ENCODE data around the gene MYCL. TPM values are rescaled to one million over a fixed set of nuclear protein-coding genes. Genes with fewer than 3 reads are reported as not detected.
A peak's percentile ranks its signal among the peaks of the same experiment; 100 is the strongest.

Gene MYCL
- total RNA-seq, 1 experiment from 2014 or later = 31.0 TPM

DNA sequence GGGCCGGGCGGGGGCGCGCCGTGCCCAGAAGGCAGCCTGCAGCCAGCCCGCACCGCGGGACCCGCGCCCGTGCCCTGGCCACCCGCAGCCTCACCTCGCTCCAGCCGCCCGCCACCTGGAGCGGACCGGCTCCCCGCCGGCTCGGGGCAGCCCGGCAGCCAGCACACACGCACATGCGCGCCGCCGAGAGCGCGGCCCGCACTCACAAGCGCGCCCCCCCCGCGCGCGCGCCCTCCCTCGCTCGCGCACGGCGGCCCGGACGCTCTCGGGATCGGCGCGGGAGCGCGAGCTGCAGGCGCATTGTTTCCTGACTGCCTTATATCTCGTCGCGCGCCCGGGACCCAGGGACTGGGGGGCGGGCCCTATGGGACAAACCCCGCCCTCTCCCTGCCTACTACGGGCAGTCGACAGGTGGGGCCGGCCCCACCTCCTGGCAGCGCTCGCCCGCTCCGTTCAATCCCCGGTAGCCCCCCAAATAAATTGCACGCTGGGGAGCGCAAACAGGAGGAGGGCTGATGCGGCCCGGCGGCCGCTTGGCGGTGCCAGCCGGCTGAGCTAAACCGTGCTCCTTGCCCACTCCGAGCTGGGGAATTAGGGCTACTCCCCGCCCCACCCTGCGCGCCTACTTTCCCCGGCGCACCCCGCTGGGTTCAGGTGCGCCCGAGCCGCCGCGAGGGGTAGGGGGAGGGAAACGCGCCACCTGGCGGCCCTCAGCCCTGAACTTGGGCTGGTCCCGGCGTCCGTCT, at the start of gene MYCL (continued):
- TF ChIP-seq, protein P1, sequence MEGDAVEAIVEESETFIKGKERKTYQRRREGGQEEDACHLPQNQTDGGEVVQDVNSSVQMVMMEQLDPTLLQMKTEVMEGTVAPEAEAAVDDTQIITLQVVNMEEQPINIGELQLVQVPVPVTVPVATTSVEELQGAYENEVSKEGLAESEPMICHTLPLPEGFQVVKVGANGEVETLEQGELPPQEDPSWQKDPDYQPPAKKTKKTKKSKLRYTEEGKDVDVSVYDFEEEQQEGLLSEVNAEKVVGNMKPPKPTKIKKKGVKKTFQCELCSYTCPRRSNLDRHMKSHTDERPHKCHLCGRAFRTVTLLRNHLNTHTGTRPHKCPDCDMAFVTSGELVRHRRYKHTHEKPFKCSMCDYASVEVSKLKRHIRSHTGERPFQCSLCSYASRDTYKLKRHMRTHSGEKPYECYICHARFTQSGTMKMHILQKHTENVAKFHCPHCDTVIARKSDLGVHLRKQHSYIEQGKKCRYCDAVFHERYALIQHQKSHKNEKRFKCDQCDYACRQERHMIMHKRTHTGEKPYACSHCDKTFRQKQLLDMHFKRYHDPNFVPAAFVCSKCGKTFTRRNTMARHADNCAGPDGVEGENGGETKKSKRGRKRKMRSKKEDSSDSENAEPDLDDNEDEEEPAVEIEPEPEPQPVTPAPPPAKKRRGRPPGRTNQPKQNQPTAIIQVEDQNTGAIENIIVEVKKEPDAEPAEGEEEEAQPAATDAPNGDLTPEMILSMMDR (IDR thresholded peaks at IDR 0.05) = peak; percentile 56
- TF ChIP-seq, protein P2, sequence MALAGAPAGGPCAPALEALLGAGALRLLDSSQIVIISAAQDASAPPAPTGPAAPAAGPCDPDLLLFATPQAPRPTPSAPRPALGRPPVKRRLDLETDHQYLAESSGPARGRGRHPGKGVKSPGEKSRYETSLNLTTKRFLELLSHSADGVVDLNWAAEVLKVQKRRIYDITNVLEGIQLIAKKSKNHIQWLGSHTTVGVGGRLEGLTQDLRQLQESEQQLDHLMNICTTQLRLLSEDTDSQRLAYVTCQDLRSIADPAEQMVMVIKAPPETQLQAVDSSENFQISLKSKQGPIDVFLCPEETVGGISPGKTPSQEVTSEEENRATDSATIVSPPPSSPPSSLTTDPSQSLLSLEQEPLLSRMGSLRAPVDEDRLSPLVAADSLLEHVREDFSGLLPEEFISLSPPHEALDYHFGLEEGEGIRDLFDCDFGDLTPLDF (CRISPR knock-in tag; IDR thresholded peaks at IDR 0.05) = no peak
- TF ChIP-seq JAZF1 (CRISPR knock-in tag; IDR thresholded peaks at IDR 0.05) (no peak), FOXJ3 (CRISPR knock-in tag; IDR thresholded peaks at IDR 0.05; ENCODE audit: borderline replicate concordance) (no peak), NR3C1 (CRISPR knock-in tag; conservative IDR thresholded peaks at IDR 0.05; ENCODE audit: low read depth) (no peak), SP1 (CRISPR knock-in tag; conservative IDR thresholded peaks at IDR 0.05) (peak; percentile 86), TEAD1 (CRISPR knock-in tag; IDR thresholded peaks at IDR 0.05) (0 out of 2 replicates have a peak, but pooled peaks have one; percentile 12), PRRX2 (CRISPR knock-in tag; IDR thresholded peaks at IDR 0.05) (peak; percentile 85; the same call in 1 of the 2 replicates), ZNF396 (CRISPR knock-in tag; IDR thresholded peaks at IDR 0.05; ENCODE audit: borderline replicate concordance) (no peak), ATF1 (CRISPR knock-in tag; IDR thresholded peaks at IDR 0.05) (no peak), RORB (CRISPR knock-in tag; IDR thresholded peaks at IDR 0.05) (no peak), RELA (CRISPR knock-in tag; IDR thresholded peaks at IDR 0.05; ENCODE audit: borderline replicate concordance) (no peak), ZNF263 (CRISPR knock-in tag; IDR thresholded peaks at IDR 0.05; ENCODE audit: low read depth) (no peak), OVOL2 (CRISPR knock-in tag; IDR thresholded peaks at IDR 0.05; ENCODE audit: borderline replicate concordance) (no peak), ESRRA (CRISPR knock-in tag; IDR thresholded peaks at IDR 0.05; ENCODE audit: borderline replicate concordance) (0 out of 2 replicates have a peak, but pooled peaks have one; percentile 21), CREM (CRISPR knock-in tag; IDR thresholded peaks at IDR 0.05) (peak; percentile 25), CBFB (CRISPR knock-in tag; IDR thresholded peaks at IDR 0.05; ENCODE audit: low read depth) (peak; percentile 29; the same call in 1 of the 2 replicates), ZNF416 (CRISPR knock-in tag; IDR thresholded peaks at IDR 0.05) (peak; percentile 55), SMAD3 (CRISPR knock-in tag; IDR thresholded peaks at IDR 0.05; ENCODE audit: borderline replicate concordance) (no peak), ZNF121 (CRISPR knock-in tag; IDR thresholded peaks at IDR 0.05) (no peak), GRHL2 (CRISPR knock-in tag; IDR thresholded peaks at IDR 0.05; ENCODE audit: insufficient replicate concordance, severe bottlenecking) (no peak), NFATC4 (CRISPR knock-in tag; IDR thresholded peaks at IDR 0.05) (no peak), ZNF317 (CRISPR knock-in tag; IDR thresholded peaks at IDR 0.05; ENCODE audit: borderline replicate concordance, low read depth) (no peak), IRF2 (CRISPR knock-in tag; IDR thresholded peaks at IDR 0.05; ENCODE audit: borderline replicate concordance, low read depth) (no peak)
- TF ChIP-seq, protein P3, sequence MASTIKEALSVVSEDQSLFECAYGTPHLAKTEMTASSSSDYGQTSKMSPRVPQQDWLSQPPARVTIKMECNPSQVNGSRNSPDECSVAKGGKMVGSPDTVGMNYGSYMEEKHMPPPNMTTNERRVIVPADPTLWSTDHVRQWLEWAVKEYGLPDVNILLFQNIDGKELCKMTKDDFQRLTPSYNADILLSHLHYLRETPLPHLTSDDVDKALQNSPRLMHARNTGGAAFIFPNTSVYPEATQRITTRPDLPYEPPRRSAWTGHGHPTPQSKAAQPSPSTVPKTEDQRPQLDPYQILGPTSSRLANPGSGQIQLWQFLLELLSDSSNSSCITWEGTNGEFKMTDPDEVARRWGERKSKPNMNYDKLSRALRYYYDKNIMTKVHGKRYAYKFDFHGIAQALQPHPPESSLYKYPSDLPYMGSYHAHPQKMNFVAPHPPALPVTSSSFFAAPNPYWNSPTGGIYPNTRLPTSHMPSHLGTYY (CRISPR knock-in tag; IDR thresholded peaks at IDR 0.05) = no peak
- TF ChIP-seq, protein P4, sequence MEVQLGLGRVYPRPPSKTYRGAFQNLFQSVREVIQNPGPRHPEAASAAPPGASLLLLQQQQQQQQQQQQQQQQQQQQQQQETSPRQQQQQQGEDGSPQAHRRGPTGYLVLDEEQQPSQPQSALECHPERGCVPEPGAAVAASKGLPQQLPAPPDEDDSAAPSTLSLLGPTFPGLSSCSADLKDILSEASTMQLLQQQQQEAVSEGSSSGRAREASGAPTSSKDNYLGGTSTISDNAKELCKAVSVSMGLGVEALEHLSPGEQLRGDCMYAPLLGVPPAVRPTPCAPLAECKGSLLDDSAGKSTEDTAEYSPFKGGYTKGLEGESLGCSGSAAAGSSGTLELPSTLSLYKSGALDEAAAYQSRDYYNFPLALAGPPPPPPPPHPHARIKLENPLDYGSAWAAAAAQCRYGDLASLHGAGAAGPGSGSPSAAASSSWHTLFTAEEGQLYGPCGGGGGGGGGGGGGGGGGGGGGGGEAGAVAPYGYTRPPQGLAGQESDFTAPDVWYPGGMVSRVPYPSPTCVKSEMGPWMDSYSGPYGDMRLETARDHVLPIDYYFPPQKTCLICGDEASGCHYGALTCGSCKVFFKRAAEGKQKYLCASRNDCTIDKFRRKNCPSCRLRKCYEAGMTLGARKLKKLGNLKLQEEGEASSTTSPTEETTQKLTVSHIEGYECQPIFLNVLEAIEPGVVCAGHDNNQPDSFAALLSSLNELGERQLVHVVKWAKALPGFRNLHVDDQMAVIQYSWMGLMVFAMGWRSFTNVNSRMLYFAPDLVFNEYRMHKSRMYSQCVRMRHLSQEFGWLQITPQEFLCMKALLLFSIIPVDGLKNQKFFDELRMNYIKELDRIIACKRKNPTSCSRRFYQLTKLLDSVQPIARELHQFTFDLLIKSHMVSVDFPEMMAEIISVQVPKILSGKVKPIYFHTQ (CRISPR knock-in tag; IDR thresholded peaks at IDR 0.05) = no peak
- TF ChIP-seq, protein P5, sequence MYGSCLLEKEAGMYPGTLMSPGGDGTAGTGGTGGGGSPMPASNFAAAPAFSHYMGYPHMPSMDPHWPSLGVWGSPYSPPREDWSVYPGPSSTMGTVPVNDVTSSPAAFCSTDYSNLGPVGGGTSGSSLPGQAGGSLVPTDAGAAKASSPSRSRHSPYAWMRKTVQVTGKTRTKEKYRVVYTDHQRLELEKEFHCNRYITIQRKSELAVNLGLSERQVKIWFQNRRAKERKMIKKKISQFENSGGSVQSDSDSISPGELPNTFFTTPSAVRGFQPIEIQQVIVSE (CRISPR knock-in tag; IDR thresholded peaks at IDR 0.05; ENCODE audit: borderline replicate concordance) = no peak
- TF ChIP-seq, protein P6, sequence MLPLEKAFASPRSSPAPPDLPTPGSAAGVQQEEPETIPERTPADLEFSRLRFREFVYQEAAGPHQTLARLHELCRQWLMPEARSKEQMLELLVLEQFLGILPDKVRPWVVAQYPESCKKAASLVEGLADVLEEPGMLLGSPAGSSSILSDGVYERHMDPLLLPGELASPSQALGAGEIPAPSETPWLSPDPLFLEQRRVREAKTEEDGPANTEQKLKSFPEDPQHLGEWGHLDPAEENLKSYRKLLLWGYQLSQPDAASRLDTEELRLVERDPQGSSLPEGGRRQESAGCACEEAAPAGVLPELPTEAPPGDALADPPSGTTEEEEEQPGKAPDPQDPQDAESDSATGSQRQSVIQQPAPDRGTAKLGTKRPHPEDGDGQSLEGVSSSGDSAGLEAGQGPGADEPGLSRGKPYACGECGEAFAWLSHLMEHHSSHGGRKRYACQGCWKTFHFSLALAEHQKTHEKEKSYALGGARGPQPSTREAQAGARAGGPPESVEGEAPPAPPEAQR (CRISPR knock-in tag; IDR thresholded peaks at IDR 0.05) = peak; percentile 74
- TF ChIP-seq, protein P7, sequence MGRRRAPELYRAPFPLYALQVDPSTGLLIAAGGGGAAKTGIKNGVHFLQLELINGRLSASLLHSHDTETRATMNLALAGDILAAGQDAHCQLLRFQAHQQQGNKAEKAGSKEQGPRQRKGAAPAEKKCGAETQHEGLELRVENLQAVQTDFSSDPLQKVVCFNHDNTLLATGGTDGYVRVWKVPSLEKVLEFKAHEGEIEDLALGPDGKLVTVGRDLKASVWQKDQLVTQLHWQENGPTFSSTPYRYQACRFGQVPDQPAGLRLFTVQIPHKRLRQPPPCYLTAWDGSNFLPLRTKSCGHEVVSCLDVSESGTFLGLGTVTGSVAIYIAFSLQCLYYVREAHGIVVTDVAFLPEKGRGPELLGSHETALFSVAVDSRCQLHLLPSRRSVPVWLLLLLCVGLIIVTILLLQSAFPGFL (CRISPR knock-in tag; IDR thresholded peaks at IDR 0.05; ENCODE audit: borderline replicate concordance) = no peak
